ENCODE results near the gene RTL1. TPM values are rescaled to one million over a fixed set of nuclear protein-coding genes. Genes with fewer than 3 reads are reported as not detected.

Gene RTL1
- total and polyA plus RNA-seq, 2 of the 13 experiments (the other 11 are each of a cell fraction or from before 2014, with no cell fraction given): not detected

DNA sequence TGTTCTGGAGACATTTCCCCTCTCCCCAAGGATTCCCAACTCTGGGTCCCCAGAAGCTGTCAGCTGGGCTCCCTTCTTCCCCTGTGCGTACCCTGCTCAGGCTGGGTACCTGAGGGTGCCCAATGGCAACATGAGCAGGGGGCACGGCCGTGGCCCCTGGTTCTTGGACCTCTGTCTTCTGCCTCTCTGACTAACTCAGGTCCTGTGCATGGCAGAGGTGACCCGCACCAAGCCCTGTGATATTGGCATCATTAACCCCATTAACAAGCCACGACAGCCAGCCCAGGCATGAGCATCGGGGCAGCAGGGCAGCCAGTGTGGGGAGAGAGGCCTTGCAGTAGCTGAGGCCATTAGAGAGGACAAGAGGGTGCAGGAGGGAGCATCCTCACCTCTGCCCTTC is 28.4 kb downstream of the RTL1 start:
- Histone ChIP-seq H3K79me2 (ENCODE audit: insufficient read depth, low read length) (no peaks in the 10 kb centered on the region), H3K9ac (ENCODE audit: insufficient read depth, low read depth, low read length) (no peak overlapping the region), H3K9me3 (ENCODE audit: low read length) (no peaks in the 10 kb centered on the region), H3K4me1 (ENCODE audit: insufficient read depth, low read length) (peaks cover 19% of the 10 kb centered on the region), H3K27ac (ENCODE audit: extremely low read length, insufficient read depth, low read length) (no peak overlapping the region), H3K4me2 (ENCODE audit: low read depth, low read length) (no peak overlapping the region), H2AFZ (ENCODE audit: low read length) (no peak overlapping the region), H3K36me3 (replicated peaks in 1 of 2; ENCODE audit: control insufficient read depth in 1 of 2, insufficient read depth in 2 of 2, low read length in 2 of 2) (no peaks in the 10 kb centered on the region), H4K20me1 (ENCODE audit: insufficient read depth, low read length) (no peaks in the 10 kb centered on the region), H3K4me3 (replicated peaks in 1 of 3; ENCODE audit: insufficient read depth in 1 of 3, low read depth in 2 of 3, low read length in 3 of 3) (no peak overlapping the region), H3K27me3 (ENCODE audit: control insufficient read depth in 1 of 2, insufficient read depth in 2 of 2, low read length in 2 of 2) (peaks cover 3 to 14% of the 10 kb centered on the region in 2 experiments; a peak in 4 of 5 replicates)
- TF ChIP-seq KLF15 (CRISPR knock-in tag; IDR thresholded peaks at IDR 0.05; ENCODE audit: borderline replicate concordance) (no peak), ZNF703 (CRISPR knock-in tag; IDR thresholded peaks at IDR 0.05; ENCODE audit: borderline replicate concordance) (no peak), ZNF432 (CRISPR knock-in tag; IDR thresholded peaks at IDR 0.05; ENCODE audit: borderline replicate concordance) (no peak), ZNF652 (CRISPR knock-in tag; IDR thresholded peaks at IDR 0.05; ENCODE audit: borderline replicate concordance, low read depth) (no peak), ZNF577 (CRISPR knock-in tag; IDR thresholded peaks at IDR 0.05; ENCODE audit: borderline replicate concordance, low read depth) (no peak), SUZ12 (IDR thresholded peaks at IDR 0.05; ENCODE audit: low read depth, low read length) (no peak), SAFB2 (CRISPR knock-in tag; IDR thresholded peaks at IDR 0.05; ENCODE audit: borderline replicate concordance, low read depth) (no peak), SNAPC2 (CRISPR knock-in tag; IDR thresholded peaks at IDR 0.05) (no peak), ZNF143 (CRISPR knock-in tag; IDR thresholded peaks at IDR 0.05) (no peak), ZBTB1 (CRISPR knock-in tag; IDR thresholded peaks at IDR 0.05; ENCODE audit: borderline replicate concordance) (no peak), SP5 (CRISPR knock-in tag; IDR thresholded peaks at IDR 0.05; ENCODE audit: borderline replicate concordance, low read depth) (no peak)
- TF ChIP-seq, protein P1, sequence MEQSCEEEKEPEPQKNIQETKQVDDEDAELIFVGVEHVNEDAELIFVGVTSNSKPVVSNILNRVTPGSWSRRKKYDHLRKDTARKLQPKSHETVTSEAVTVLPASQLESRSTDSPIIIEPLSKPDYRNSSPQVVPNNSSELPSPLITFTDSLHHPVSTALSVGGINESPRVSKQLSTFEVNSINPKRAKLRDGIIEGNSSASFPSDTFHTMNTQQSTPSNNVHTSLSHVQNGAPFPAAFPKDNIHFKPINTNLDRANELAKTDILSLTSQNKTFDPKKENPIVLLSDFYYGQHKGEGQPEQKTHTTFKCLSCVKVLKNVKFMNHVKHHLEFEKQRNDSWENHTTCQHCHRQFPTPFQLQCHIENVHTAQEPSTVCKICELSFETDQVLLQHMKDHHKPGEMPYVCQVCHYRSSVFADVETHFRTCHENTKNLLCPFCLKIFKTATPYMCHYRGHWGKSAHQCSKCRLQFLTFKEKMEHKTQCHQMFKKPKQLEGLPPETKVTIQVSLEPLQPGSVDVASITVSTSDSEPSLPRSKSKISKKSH (CRISPR knock-in tag; IDR thresholded peaks at IDR 0.05; ENCODE audit: borderline replicate concordance): no peak
- TF ChIP-seq, protein P2, sequence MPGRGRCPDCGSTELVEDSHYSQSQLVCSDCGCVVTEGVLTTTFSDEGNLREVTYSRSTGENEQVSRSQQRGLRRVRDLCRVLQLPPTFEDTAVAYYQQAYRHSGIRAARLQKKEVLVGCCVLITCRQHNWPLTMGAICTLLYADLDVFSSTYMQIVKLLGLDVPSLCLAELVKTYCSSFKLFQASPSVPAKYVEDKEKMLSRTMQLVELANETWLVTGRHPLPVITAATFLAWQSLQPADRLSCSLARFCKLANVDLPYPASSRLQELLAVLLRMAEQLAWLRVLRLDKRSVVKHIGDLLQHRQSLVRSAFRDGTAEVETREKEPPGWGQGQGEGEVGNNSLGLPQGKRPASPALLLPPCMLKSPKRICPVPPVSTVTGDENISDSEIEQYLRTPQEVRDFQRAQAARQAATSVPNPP (CRISPR knock-in tag; IDR thresholded peaks at IDR 0.05): no peak
- TF ChIP-seq, protein P3, sequence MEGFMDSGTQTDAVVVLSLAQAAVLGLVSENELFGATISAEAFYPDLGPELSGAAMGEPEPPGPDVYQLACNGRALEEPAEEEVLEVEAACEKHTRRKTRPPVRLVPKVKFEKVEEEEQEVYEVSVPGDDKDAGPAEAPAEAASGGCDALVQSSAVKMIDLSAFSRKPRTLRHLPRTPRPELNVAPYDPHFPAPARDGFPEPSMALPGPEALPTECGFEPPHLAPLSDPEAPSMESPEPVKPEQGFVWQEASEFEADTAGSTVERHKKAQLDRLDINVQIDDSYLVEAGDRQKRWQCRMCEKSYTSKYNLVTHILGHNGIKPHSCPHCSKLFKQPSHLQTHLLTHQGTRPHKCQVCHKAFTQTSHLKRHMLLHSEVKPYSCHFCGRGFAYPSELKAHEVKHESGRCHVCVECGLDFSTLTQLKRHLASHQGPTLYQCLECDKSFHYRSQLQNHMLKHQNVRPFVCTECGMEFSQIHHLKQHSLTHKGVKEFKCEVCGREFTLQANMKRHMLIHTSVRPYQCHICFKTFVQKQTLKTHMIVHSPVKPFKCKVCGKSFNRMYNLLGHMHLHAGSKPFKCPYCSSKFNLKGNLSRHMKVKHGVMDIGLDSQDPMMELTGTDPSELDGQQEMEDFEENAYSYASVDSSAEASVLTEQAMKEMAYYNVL (CRISPR knock-in tag; IDR thresholded peaks at IDR 0.05; ENCODE audit: borderline replicate concordance): no peak
- TF ChIP-seq, protein P4, sequence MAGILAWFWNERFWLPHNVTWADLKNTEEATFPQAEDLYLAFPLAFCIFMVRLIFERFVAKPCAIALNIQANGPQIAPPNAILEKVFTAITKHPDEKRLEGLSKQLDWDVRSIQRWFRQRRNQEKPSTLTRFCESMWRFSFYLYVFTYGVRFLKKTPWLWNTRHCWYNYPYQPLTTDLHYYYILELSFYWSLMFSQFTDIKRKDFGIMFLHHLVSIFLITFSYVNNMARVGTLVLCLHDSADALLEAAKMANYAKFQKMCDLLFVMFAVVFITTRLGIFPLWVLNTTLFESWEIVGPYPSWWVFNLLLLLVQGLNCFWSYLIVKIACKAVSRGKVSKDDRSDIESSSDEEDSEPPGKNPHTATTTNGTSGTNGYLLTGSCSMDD (CRISPR knock-in tag; IDR thresholded peaks at IDR 0.05): no peak
- no peak for FAIRE-seq
- POLR2A ChIA-PET: no interaction called here
- intact Hi-C loops (cut with micrococcal nuclease; ENCODE audit: unreplicated experiment): no loop called here
- DNase-seq (ENCODE audit: low spot score): no peak
- no TSS peak for BruUV-seq (replicated peaks)
- CTCF ChIA-PET (ENCODE audit: low intra/inter-chr PET ratio, low total read pairs): no interaction called here
- 38% methylated on average over 4 of the region's 6 CpGs for WGBS (ENCODE audit: low lambda C conversion rate)
- no peak for ATAC-seq
- in situ Hi-C loops (cut with HindIII; ENCODE audit: extremely low pct_ligation_motif_present, low pct_unique_long_range_greater_than_20kb): no loop called here
